Ishikawa (cell line): ENCODE data around the gene CAMTA1.

Source experiments
- CEBPB ChIP-seq: IDR thresholded peaks from 2 replicates; pipeline ENCODE4 v1.6.1; 2012
- CREB1 ChIP-seq: IDR thresholded peaks from 2 replicates; pipeline ENCODE4 v1.6.1; 2012; ENCODE audit warnings: low read depth
- EGR1 ChIP-seq: IDR thresholded peaks from 2 replicates; pipeline ENCODE4 v1.6.1; 2012
- EP300 ChIP-seq: IDR thresholded peaks from 2 replicates; pipeline ENCODE4 v1.6.1; 2012; ENCODE audit warnings: borderline replicate concordance
- FOXM1 ChIP-seq: IDR thresholded peaks from 2 replicates; pipeline ENCODE4 v1.6.1; 2012; ENCODE audit warnings: low read depth, borderline replicate concordance
- NFIC ChIP-seq: IDR thresholded peaks from 2 replicates; pipeline ENCODE4 v1.6.1; 2012
- TAF1 ChIP-seq: IDR thresholded peaks from 2 replicates; pipeline ENCODE4 v1.6.1; 2012; ENCODE audit warnings: low read depth, mild to moderate bottlenecking
- TCF12 ChIP-seq: IDR thresholded peaks from 2 replicates; pipeline ENCODE4 v1.6.1; 2012; ENCODE audit warnings: low read depth
- TEAD4 ChIP-seq: IDR thresholded peaks from 2 replicates; pipeline ENCODE4 v1.6.1; 2012
- YY1 ChIP-seq: IDR thresholded peaks from 2 replicates; pipeline ENCODE4 v1.6.1; 2012; ENCODE audit warnings: low read depth
- ZBTB7A ChIP-seq: IDR thresholded peaks from 2 replicates; pipeline ENCODE4 v1.6.1; 2012; ENCODE audit warnings: low read depth
- TF ChIP-seq, protein P1 (sequence below): IDR thresholded peaks from 2 replicates; pipeline ENCODE4 v1.6.1; 2012
- TF ChIP-seq, protein P2 (sequence below): IDR thresholded peaks from 2 replicates; pipeline ENCODE4 v1.6.1; 2012; ENCODE audit warnings: low read depth, mild to moderate bottlenecking
- TF ChIP-seq, protein P3 (sequence below): IDR thresholded peaks from 2 replicates; pipeline ENCODE4 v1.6.1; 2012

CAMTA1 gene

DNA sequence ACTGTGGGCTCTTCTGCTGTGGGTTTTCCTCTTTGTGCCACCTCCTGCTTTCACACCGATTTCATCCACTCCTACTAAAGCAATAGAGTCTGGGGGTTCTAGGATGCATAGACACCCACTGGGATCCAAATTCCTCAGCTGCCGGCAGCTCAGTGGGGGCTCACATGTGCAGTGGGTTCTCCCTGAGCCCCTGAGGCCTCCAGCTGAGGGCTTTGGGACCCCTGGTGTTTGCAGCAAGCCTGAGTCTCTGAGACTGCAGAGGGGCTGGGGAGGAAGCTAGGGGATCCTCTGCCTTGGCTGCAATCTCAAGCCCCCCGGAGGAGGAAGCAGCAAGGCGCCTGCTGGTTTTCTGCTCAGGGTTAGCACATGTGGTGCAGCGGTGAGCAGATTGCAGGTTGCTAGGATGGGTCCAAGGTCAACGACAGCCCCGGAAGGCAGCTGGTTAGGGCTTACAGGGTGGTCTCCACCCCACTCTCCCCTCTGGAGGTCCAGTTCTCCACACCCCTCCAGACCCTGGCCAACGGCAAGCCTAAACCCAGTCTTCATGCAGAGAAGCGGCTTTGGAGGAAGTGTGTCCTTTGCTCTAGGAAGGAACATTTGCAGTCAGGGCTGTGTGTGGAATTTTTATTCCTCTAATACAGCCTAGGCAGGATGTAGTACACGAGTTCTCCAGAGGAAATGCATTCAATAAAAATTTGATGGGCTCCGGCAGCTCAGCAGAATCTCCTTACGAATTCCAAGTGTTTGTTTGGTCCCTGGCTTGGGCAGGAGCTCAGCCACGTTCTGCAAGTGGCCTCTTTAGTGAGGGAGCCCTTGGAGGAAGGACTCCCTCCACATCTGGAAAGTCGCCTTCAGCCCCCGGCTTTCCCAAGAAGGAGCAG is 716.7 kb downstream of the CAMTA1 start:
- TF ChIP-seq ZBTB7A, result no peak

DNA sequence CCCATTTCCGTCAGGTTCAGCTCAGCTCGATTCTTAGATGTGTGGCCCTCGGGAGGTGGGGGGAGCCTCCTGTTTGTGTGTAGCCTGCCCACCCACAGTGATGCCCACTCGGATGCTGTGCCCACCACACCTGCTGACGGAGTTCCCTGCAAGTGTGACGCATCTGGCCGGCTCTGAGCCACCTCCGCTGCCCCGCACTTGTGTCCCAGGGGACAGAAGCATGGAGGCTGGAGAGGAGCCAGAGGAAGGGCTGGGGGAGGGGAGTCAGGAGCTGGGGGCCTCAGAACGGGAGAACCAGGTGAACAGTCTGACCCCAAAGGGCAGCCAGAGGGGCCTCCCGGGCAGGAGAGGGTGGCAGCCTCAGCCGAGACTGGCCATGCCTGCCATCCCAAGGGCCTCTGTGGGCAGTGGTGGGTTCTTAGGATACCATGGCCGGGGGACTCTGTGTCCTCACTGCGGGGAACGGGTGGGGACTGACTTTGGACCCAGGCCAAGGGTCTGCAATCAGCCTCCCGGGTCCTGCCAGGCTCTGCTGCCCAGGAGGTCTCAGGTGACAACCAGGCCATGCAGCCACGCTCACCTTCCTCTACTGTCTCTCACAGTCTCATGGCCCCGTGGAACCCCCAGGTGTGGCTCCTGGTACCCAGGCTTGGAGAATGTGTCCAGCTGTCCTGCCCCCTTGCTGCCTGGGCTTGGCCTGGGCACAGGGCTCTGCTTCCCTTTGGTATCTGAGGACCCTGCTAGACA is 718.6 kb downstream of the CAMTA1 start:
- no peak for TF ChIP-seq NFIC
- no peak for TF ChIP-seq FOXM1
- TF ChIP-seq TAF1, result no peak
- no peak for TF ChIP-seq YY1
- TF ChIP-seq EP300, result no peak
- TF ChIP-seq, protein P1, sequence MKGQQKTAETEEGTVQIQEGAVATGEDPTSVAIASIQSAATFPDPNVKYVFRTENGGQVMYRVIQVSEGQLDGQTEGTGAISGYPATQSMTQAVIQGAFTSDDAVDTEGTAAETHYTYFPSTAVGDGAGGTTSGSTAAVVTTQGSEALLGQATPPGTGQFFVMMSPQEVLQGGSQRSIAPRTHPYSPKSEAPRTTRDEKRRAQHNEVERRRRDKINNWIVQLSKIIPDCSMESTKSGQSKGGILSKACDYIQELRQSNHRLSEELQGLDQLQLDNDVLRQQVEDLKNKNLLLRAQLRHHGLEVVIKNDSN, result no peak
- TF ChIP-seq TCF12, result no peak
- TF ChIP-seq, protein P2, sequence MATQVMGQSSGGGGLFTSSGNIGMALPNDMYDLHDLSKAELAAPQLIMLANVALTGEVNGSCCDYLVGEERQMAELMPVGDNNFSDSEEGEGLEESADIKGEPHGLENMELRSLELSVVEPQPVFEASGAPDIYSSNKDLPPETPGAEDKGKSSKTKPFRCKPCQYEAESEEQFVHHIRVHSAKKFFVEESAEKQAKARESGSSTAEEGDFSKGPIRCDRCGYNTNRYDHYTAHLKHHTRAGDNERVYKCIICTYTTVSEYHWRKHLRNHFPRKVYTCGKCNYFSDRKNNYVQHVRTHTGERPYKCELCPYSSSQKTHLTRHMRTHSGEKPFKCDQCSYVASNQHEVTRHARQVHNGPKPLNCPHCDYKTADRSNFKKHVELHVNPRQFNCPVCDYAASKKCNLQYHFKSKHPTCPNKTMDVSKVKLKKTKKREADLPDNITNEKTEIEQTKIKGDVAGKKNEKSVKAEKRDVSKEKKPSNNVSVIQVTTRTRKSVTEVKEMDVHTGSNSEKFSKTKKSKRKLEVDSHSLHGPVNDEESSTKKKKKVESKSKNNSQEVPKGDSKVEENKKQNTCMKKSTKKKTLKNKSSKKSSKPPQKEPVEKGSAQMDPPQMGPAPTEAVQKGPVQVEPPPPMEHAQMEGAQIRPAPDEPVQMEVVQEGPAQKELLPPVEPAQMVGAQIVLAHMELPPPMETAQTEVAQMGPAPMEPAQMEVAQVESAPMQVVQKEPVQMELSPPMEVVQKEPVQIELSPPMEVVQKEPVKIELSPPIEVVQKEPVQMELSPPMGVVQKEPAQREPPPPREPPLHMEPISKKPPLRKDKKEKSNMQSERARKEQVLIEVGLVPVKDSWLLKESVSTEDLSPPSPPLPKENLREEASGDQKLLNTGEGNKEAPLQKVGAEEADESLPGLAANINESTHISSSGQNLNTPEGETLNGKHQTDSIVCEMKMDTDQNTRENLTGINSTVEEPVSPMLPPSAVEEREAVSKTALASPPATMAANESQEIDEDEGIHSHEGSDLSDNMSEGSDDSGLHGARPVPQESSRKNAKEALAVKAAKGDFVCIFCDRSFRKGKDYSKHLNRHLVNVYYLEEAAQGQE, result no peak
- no peak for TF ChIP-seq CEBPB
- TF ChIP-seq ZBTB7A, result no peak
- TF ChIP-seq TEAD4, result no peak
- TF ChIP-seq, protein P3, sequence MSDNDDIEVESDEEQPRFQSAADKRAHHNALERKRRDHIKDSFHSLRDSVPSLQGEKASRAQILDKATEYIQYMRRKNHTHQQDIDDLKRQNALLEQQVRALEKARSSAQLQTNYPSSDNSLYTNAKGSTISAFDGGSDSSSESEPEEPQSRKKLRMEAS, result no peak
- TF ChIP-seq CREB1, result no peak

DNA sequence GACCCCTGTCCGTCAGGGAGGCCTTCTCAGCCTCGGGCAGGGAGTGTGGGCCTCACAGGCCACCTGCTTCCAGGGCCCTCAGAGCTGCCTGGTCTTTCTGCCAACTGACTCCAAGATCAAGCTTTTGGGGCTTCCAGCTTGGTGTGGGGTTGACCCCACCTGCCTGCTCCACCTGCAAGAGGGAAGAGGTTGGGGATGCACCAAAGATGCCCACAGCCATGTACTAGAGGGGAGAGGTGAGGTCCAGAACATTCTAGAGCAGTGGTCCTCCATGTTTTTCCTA is 719.1 kb downstream of the CAMTA1 start:
- TF ChIP-seq, protein P3, result no peak
- TF ChIP-seq TCF12 (no peak), TEAD4 (no peak), EP300 (no peak)
- TF ChIP-seq, protein P2, result no peak

DNA sequence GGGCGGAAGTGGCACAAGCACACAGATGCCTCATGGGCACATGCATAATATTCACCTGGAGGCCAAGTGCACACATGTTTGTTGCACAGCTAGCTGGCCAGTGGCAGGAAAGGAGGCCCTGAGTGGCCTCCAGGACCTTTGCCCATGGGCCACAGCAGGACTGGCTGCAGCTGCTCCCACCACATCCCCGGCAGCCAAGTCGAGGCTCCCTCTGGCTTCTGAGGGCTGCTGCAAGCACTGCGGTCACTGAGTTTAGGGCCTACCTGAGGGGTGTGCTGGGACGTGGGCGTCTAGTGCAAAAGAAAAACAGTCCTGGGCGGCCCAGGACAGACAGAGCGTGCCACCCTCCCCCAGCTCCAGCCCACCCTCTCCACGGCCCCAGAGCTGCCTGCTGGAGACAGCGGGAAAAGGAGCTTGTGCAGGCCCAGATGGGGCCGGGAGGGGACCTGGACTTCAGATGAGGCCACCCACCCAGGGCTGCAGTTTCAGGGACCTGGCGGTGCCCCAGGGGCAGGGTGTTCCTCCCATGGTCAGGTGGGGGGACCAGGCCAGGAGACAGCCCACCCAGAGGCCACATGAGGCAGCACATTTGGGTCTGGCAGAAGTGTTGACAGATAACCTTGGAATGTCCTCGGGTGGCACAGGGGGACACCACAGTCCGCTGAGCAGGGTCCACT is 720.0 kb downstream of the CAMTA1 start:
- TF ChIP-seq TCF12, result no peak
- TF ChIP-seq, protein P2, result no peak
- TF ChIP-seq EGR1, result no peak
- no peak for TF ChIP-seq TAF1
- no peak for TF ChIP-seq YY1
- TF ChIP-seq TEAD4, result no peak
- no peak for TF ChIP-seq CEBPB
- TF ChIP-seq, protein P1, result no peak
- no peak for TF ChIP-seq CREB1
- TF ChIP-seq ZBTB7A, result no peak
- no peak for TF ChIP-seq NFIC
- TF ChIP-seq, protein P3, result no peak
- no peak for TF ChIP-seq FOXM1
